ENCODE measurements around the gene RUNX2.

GRCh38 chr6:45442716-45443115 lies 114.6 kb downstream of the RUNX2 start:
- TF ChIP-seq CTCF (IDR thresholded peaks at IDR 0.05; ENCODE audit: low read depth, low read length, missing input control): no peak
- no peak for TF ChIP-seq EGR1 (IDR thresholded peaks at IDR 0.05; ENCODE audit: low read depth in 2 of 2)
- no peak for TF ChIP-seq HNF4A (conservative IDR thresholded peaks at IDR 0.05)
- TF ChIP-seq, protein P1, sequence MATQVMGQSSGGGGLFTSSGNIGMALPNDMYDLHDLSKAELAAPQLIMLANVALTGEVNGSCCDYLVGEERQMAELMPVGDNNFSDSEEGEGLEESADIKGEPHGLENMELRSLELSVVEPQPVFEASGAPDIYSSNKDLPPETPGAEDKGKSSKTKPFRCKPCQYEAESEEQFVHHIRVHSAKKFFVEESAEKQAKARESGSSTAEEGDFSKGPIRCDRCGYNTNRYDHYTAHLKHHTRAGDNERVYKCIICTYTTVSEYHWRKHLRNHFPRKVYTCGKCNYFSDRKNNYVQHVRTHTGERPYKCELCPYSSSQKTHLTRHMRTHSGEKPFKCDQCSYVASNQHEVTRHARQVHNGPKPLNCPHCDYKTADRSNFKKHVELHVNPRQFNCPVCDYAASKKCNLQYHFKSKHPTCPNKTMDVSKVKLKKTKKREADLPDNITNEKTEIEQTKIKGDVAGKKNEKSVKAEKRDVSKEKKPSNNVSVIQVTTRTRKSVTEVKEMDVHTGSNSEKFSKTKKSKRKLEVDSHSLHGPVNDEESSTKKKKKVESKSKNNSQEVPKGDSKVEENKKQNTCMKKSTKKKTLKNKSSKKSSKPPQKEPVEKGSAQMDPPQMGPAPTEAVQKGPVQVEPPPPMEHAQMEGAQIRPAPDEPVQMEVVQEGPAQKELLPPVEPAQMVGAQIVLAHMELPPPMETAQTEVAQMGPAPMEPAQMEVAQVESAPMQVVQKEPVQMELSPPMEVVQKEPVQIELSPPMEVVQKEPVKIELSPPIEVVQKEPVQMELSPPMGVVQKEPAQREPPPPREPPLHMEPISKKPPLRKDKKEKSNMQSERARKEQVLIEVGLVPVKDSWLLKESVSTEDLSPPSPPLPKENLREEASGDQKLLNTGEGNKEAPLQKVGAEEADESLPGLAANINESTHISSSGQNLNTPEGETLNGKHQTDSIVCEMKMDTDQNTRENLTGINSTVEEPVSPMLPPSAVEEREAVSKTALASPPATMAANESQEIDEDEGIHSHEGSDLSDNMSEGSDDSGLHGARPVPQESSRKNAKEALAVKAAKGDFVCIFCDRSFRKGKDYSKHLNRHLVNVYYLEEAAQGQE (IDR thresholded peaks at IDR 0.05): no peak
- no peak for TF ChIP-seq TAF1 (conservative IDR thresholded peaks at IDR 0.05)
- TF ChIP-seq, protein P2, sequence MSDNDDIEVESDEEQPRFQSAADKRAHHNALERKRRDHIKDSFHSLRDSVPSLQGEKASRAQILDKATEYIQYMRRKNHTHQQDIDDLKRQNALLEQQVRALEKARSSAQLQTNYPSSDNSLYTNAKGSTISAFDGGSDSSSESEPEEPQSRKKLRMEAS (IDR thresholded peaks at IDR 0.05): no peak
- TF ChIP-seq JUND (IDR thresholded peaks at IDR 0.05): no peak
- TF ChIP-seq, protein P3, sequence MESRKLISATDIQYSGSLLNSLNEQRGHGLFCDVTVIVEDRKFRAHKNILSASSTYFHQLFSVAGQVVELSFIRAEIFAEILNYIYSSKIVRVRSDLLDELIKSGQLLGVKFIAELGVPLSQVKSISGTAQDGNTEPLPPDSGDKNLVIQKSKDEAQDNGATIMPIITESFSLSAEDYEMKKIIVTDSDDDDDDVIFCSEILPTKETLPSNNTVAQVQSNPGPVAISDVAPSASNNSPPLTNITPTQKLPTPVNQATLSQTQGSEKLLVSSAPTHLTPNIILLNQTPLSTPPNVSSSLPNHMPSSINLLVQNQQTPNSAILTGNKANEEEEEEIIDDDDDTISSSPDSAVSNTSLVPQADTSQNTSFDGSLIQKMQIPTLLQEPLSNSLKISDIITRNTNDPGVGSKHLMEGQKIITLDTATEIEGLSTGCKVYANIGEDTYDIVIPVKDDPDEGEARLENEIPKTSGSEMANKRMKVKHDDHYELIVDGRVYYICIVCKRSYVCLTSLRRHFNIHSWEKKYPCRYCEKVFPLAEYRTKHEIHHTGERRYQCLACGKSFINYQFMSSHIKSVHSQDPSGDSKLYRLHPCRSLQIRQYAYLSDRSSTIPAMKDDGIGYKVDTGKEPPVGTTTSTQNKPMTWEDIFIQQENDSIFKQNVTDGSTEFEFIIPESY (IDR thresholded peaks at IDR 0.05): no peak
- TF ChIP-seq SP1 (IDR thresholded peaks at IDR 0.05): no peak
- TF ChIP-seq RAD21 (IDR thresholded peaks at IDR 0.05): no peak

Data from liver (tissue), 3 donors.